Left kidney (tissue), 2 donors: ENCODE results near the gene KLF13. TPM values are rescaled to one million over a fixed set of nuclear protein-coding genes. Genes with fewer than 3 reads are reported as not detected.
A peak's percentile ranks its signal among the peaks of the same experiment; 100 is the strongest.

Source experiments
- DNase-seq: peaks from one replicate; pipeline ENCODE4 v3.0.0-alpha.2; 2013
- polyA plus RNA-seq: library from polyadenylated mRNA; unstranded; fragments of 120-200 nt; gene quantifications from one replicate; pipeline ENCODE4 v1.2.1, GENCODE V29; 2013; ENCODE audit not compliant: insufficient read length

KLF13 gene
- polyA plus RNA-seq, 1 donor = 70.1 TPM

DNA sequence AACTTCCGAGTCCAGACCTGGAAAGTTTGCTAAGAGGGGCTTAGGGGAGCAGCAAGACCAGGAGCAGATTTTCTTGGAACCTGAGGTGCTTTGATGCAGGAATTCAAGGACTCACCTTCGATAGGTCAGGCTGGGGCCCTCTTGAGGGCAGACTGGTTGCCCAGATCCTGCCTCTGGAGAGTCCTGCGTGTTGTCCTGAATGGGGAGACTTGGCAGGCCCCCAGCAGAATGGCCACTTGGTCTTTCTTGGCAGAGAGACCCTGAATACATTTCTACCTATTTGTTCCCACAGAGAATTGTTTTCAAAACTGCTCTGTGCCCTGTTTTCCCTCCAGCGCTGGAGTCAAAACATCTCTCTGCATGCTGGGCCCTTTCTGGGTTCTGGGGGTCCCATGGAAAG lies 4.2 kb downstream of the KLF13 start:
- no peak for DNase-seq

DNA sequence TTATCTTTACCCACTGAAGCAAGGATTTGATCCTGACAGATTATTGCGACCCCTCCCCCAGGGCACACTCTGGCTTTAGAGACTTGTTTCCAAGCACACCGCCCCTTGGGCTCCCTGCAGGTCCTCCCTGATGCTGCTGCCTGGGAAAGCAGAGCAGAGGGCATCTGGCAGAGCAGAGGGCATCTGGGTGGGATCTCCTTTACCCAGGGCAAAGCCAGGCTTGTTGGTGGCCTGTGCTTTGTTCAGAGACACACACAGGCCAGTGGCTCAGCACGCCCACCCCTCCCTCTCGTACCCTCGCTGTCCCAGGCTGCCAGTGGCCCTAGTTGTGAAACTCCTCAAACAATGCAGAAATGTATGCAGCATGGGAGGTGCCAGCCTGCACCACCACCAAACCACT lies 4.8 kb downstream of the KLF13 start:
- no peak for DNase-seq

- no peak for DNase-seq
Measured at GRCh38 chr15:31332020-31332680, 5.5 kb downstream of the KLF13 start.

DNA sequence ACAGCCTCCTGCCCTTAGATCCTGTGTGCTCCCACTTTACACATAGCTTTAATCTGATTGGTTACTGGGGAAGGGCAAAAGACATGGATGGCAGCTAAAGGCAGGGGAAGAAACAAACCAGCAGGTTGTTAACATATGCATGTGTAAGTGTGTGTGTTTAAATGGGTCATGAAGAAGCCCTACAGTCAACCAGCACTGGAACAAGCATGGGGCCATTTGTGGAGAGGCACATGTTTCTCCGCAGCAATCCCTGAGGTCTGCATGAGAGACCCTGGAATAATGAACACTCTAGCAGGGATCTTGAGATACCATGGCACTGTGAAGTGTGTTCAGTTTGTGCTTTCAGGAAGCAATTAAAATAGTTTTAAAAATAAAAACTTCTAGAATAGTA lies 6.0 kb downstream of the KLF13 start:
- no peak for DNase-seq

DNA sequence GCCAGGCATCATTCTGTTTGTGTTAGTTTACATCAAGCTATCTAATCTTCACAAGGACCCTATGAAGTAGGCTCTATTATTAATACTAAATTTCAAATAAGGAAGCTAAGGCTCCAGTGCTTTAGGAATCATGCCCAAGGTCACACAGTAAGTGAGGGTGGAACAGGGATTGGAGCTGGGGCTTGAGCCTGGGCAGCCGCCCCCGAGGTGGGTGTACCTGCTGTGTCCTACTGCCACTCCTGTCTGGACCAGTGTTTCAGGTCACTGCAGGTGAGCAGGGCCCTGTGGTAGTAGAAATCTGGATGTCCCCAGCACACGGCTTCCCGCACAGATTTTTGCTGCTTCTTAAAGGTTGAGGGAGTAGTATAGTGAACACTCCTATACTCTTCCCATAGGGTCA lies 6.5 kb downstream of the KLF13 start:
- no peak for DNase-seq

DNA sequence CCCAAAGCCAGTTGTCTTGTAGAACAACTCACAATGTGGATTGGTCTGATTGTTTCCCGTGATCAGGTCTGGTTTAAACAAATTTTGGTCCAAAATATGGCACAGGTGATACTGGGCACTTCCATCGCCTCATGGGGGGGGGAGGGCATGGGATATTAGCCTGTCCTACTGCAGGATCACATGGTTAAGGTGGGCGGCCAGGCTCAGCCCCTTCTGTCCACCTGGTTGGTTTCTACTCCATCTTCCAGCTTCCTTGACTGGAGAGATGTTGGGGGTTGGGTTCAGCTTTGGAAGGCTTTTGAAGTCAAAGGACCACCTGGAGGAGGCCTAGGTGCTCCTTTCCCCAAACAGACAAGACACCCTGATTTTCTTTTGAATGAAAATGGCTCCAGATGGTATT lies 7.2 kb downstream of the KLF13 start:
- no peak for DNase-seq

DNA sequence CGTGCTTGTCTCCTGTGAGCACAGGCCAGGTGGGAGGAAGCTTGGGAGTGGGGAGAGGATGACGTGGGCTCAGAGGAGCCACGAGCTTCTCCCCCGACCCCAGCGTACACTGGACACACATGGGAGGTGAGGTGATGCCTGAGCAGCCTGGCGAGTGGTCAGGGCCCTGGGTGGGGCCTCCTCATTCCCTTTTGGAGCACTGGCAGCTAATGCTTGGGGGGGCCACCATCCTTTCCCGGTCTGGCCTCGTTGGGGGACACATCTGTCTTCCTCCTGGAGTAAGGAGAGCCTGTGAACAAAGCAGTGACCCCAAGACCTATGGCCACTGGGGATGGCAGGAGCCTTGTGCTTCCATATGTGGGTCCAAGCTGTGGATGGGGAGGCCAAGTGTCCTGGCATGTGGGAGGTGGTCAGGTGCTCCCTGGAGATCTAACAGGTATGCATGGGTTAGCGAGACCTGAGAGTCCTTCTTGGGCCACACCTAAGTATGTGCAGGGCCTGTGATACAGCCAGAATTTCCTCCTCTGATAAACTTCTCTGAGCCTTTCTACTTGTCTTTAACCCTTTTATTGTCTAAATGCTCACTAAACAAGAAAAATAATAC lies 9.5 kb downstream of the KLF13 start:
- DNase-seq = no peak

GRCh38 chr15:31336593-31337295 lies 10.1 kb downstream of the KLF13 start:
- DNase-seq = no peak

- no peak for DNase-seq
Measured at GRCh38 chr15:31337352-31338031, 10.9 kb downstream of the KLF13 start.

DNA sequence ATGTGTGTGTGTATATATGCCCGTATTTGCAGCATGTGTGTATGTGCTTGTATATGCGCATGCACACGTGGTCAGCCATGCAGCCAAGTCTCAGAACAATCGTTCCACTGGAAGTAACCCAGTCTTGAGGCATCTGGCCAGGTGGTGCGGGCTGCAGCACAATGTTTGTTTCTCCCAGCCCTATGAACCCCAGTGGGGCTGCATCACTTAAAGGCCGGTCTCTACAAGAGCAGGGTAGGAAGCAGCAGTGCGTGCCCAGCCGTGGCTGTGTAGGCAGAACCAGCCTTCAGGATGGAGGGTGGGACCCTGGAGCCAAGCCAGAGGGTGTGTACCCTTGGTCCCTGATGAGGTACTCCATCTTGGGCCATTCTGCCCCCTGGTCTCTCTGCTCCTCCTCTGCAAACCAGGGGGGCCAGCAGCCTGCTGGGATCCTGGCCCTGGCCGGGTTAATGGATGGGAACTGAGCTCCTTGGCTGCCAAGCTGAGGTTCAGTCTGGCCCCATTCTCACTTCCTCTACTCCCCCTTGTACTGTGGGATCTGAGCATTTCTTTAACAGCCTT lies 11.8 kb downstream of the KLF13 start:
- DNase-seq = no peak

DNA sequence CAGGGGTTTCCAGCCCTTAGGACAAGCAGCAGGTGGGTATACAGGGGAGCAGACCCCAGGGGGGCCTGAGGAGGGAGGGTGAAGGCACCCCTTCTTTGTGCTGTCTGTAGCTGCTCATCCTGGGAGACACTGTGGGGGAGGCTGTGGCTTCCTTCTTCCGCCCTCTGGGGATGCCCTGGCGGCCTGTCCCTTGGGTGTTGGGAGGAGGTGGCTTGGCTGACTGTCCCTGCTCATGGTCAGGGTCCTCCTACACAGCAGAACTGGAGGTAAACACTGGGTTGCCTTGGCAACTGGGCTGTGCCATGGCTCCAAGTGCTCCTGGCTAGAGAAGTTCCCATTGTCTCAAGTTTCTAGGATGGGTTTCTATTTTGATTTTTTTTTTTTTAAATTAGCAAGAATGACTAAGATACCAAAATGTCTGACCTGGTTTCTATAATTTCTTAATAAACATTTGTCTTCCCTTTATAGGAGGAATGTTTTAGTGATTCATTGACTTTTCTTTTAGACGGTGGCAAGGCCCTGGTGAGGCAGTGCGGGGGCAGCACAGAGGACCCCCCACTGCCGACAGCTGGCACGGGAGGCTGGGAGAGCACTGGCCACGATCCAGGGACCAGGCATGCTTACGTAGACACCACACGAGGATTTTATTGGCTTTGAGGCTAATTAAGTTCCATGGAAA lies 12.4 kb downstream of the KLF13 start:
- peak; percentile 79 for DNase-seq

DNA sequence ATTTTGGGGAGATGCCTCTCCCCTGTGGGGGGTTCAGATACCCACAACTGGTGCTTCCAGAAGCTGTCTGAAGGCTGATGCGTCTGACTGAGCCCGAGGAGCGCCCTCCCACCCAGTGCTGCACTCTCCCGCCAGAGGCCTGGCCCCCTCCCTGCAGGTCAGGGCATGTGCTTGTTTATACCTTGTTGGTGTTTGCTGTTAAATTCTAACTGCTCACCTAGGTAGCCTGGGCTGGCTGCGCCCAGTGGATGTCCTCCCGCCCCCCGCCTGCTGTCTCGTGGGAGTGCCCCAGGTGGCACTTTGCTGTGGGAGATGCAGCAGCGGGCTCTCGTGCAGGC lies 12.9 kb downstream of the KLF13 start:
- DNase-seq = no peak

DNA sequence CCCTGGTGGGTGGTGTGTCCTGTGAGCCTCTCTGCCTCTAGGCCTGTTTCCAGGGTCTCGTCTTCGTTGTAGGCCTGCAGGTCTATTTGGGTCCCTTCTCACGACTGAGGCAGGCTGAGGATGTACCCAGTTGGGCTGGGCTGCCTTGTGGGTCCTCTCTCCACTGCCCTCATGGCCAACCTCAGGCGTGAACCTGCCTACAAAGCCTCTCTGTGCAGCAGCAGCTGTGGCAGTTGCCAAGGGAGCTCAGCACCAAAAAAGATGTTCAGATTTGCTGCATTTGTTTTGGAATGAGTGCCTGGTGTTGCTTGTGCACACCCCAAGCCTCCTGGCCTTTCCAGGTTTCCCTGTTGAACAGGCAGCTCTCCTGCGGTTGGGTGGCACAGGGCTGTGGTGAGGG lies 13.4 kb downstream of the KLF13 start:
- DNase-seq = no peak

DNA sequence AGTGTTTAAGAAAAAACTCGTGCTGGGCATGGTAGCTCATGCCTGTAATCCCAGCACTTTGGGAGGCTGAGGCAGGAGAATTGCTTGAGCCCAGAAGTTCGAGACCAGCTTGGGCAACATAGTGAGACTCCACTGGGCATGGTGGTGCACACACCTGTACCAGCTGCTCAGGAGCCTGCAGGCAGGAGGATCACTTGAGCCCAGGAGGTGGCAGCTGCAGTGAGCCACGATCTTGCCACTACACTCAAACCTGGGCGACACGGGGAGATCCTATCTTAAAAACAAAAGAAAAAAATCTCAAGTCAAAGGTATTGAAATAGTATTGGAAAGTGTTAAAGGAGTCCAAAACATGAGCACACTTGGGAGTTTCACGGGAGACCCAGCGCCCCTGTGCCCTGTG lies 14.0 kb downstream of the KLF13 start:
- no peak for DNase-seq

DNA sequence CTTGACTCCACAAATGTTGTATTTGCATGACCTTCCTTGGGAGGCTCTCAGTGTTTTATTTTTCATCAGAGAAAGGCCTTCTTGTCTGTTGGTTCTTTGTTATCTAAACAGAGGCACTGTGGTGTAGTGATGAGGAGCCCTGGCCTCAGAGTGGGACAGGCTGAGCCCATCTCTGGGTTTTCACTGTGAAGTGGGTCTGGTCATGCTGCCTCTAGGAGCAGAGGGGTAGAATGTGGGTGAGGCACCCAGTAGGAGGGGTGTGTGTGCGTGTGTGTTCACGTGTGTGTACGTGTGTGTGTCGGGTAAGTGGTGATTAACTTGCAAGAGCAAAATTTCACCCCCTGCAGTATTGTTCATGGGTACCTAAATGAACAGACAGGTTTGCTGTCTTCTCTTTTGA lies 14.4 kb downstream of the KLF13 start:
- DNase-seq = no peak

DNA sequence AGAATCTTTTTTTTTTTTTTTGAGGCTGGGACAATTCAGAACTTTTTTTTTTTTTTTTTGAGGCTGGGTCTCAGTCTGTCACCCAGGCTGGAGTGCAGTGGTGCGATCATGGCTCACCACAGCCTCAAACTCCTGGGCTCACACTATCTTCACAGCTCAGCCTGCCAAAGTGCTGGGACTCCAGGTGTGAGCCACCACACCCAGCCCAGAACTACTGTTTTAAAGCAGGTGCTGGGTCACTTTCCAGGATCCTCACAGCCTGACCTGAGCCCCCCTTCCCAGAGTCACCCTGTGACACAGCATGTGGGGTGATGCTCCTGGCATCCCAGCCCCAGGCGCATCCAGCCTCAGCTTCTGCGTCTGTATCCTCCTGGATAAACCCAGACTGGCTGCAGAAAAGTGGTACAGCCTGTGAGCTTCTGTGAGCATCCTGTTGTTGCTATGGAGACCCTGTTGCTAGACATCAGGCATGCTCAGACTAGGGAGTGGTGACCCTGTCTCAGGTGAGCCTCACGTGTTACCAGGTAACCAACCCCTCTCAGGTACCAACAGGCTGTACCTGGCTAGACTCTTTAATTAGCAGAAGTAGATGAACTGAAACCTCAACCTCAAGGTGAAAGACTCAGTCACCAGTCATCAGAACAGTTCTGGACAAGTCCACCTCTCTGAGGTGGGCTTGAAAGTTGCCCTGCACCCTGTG lies 15.0 kb downstream of the KLF13 start:
- no peak for DNase-seq

DNA sequence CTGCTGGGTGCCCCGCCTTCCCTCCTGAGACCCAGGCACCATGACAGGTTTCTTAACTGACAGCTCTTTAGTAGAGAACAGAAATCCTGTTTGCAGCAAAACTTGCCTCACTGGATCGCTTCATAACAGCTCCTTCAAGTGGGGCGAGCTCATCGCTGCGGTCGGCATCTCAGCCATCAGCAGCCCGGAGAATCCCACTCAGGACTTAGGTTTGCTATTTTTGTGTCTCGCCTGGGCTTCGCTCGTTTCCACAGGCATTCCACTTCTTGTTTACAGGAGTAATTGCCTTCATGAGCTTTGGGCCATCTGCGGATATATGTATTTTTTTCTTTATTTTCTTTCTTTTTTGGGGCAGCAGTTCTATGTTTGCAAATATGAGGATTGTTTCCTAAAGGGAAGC lies 15.7 kb downstream of the KLF13 start:
- DNase-seq = no peak

DNA sequence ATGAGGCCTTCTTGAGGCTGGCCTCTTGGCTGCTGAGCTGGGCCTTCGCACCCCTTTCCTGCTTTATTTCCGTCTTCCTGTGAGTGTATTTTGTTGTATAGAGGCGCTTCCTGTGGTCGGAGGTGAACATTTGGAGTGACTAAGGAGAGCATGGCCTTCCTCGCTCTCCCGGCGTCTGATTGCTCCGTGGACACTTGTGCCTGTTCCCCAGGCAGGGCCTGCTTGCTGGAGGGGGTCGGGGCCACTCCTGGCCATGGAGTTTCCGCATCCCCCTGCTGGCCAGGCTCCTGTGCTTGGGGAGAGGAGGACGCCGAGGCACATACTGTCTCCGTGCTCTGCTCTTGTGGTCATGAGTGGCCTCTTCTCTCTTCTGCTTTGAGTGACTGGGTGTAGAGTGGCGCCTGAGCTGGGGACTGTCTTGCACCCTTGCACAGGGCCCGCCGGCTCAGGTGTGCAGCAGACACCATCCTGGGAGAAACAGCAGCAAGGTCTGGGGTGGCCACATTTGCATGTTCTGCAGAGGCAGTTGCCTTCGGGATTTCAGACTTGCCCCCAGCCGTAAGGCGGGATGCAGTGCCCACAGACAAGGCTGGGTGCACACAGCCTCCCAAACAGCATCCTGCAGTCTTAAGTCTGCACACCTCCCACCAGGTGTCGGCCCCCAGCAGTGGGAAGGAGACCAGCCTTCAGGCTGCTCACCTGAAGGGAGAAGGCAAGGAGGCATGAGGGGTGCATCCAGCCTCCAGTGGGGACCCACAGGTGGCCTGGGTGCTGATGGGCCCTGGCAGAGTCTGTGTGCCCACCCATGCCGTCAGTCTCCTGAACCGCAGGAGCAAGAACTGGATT lies 16.4 kb downstream of the KLF13 start:
- no peak for DNase-seq

DNA sequence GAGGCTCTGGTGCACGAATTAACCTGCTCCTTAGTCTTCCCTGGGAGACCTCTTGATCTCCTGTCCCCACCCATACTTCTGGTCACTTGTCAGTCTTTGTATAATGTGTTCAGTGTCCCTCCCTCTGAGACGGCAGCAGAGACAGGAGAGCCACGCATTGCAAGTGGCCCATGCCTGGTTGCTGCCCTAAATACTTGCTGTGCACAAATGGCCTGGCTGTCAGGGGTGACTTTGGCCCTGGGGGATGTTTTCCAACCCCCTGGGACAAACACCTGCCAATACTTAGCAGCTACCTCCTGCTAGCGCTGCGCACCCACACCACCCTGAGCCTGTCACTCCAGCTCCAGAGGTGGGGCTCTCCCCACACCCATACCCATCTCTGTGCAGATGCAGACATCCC lies 17.2 kb downstream of the KLF13 start:
- DNase-seq = no peak

- no peak for DNase-seq
Measured at GRCh38 chr15:31344266-31344665, 17.6 kb downstream of the KLF13 start.
